Panc1 (cell line): ENCODE results near the gene NATD1. TPM values are rescaled to one million over a fixed set of nuclear protein-coding genes. Genes with fewer than 3 reads are reported as not detected.

Experiments
- ATAC-seq: fragments of 200-7000 bp; cut with Tn5 transposase; 2 replicates; pipeline ENCODE4 v1.9.1; 2020; ENCODE audit warnings: mild to moderate bottlenecking, moderate library complexity
- BruUV-seq: library from RNA; stranded (reverse); fragments of 400-500 nt; replicated peaks from 2 replicates; lab custom pipeline; 2021; lab: Mats Ljungman, UMichigan
- CTCF ChIA-PET: fragments of 300-600 bp; sonication (Branson Sonifier 250); formaldehyde crosslinking; loops from one replicate; lab custom pipeline; 2022; ENCODE audit warnings: antibody characterized with exemption; lab: Charles Lee
- POLR2A ChIA-PET: fragments of 300-600 bp; sonication (Branson Sonifier 250); formaldehyde crosslinking; loops from one replicate; lab custom pipeline; 2022; ENCODE audit warnings: antibody characterized with exemption; lab: Charles Lee
- DNase-seq: peaks from one replicate; pipeline ENCODE4 v3.0.0-alpha.2; 2010; ENCODE audit warnings: low read depth, low spot score
- H3K27ac ChIP-seq: 2 replicates; pipeline ENCODE4 v1.5.1; 2011; ENCODE audit warnings: mild to moderate bottlenecking, low read length, inconsistent platforms
- H3K27me3 ChIP-seq: fragments of 200-500 bp; sonication (Bioruptor generic); 2 replicates; pipeline ENCODE4 v1.6.0; 2014; ENCODE audit warnings: low read length, inconsistent platforms; ENCODE audit not compliant: control insufficient read depth, insufficient read depth
- H3K36me3 ChIP-seq: fragments of 200-500 bp; sonication (Bioruptor generic); 2 replicates; pipeline ENCODE4 v1.5.1; 2014; ENCODE audit warnings: inconsistent platforms, mild to moderate bottlenecking, low read length, moderate library complexity; ENCODE audit not compliant: control insufficient read depth, insufficient read depth
- H3K4me1 ChIP-seq: 2 replicates; pipeline ENCODE4 v1.5.1; 2011; ENCODE audit warnings: inconsistent platforms, mild to moderate bottlenecking, low read length, moderate library complexity; ENCODE audit not compliant: control insufficient read depth, insufficient read depth
- H3K4me3 ChIP-seq, 2 experiments: 2 replicates each; pipeline ENCODE4 v1.5.1; 2011 to 2012; ENCODE audit warnings: low read depth in 2 of 2, low read length in 2 of 2, mild to moderate bottlenecking in 2 of 2, inconsistent platforms in 1 of 2, moderate library complexity in 1 of 2
- H3K9me3 ChIP-seq: fragments of 200-500 bp; sonication (Bioruptor generic); 2 replicates; pipeline ENCODE4 v1.5.1; 2014; ENCODE audit warnings: low read depth, mild to moderate bottlenecking, inconsistent platforms, low read length, moderate library complexity; ENCODE audit not compliant: control insufficient read depth, insufficient read depth
- CTCF ChIP-seq: fragments of 450-650 bp; IDR thresholded peaks from 2 replicates; pipeline ENCODE4 v1.5.1; 2017; ENCODE audit warnings: mild to moderate bottlenecking
- POLR2AphosphoS5 ChIP-seq: IDR thresholded peaks from 2 replicates; pipeline ENCODE4 v1.6.1; 2012; ENCODE audit warnings: mild to moderate bottlenecking, low read depth, low read length, moderate library complexity
- SIN3A ChIP-seq: IDR thresholded peaks from 2 replicates; pipeline ENCODE4 v1.6.1; 2012; ENCODE audit warnings: low read depth, mild to moderate bottlenecking, low read length, moderate library complexity, borderline replicate concordance; ENCODE audit not compliant: insufficient read depth
- TCF7L2 ChIP-seq: IDR thresholded peaks from 2 replicates; pipeline ENCODE4 v1.6.1; 2011; ENCODE audit warnings: mild to moderate bottlenecking, low read depth, low read length, inconsistent platforms
- in situ Hi-C: cut with HindIII; loops from 2 replicates; pipeline ENCODE4 v1.10.0; 2016; ENCODE audit warnings: low sequenced_read_pairs, low pct_unique_long_range_greater_than_20kb
- intact Hi-C: fragments of 100-400 bp; cut with micrococcal nuclease; formaldehyde crosslinking; loops from one replicate; pipeline ENCODE4 v1.10.0; 2022; ENCODE audit not compliant: unreplicated experiment
- total RNA-seq: library from RNA; stranded (reverse); gene quantifications from one replicate; pipeline ENCODE4 v1.2.1, GENCODE V29; 2021; ENCODE audit not compliant: unreplicated experiment
- TF ChIP-seq, protein P1 (sequence below), 2 experiments: IDR thresholded peaks; 2 replicates each; pipeline ENCODE4 v1.6.1; 2011 to 2012; ENCODE audit warnings: low read depth in 2 of 2, control low read depth in 1 of 2, low read length in 1 of 2, mild to moderate bottlenecking in 1 of 2, moderate library complexity in 1 of 2; ENCODE audit not compliant: insufficient read depth in 1 of 2

Gene NATD1
- total RNA-seq, 1 experiment from 2014 or later = 2.8 TPM

DNA sequence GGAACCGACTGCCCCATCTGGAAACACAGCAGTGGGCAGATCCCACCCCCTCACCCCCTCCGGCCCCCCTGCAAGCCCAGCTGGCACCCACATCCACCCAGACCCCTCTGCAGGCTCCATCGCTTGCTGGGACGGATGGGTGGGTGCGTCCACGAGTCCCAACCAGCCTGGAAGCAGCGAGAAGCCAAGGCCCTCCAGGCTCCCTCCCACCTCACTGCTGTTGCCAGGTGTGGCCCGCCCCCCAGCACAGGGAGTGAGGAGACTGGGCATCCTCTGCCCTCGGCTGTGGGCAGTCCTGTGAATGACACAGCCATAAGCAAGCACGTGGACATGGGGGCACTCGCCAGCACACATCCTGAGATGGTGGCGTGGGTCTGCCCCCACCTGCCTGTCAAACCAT is 50.7 kb downstream of the NATD1 start:
- POLR2A ChIA-PET = no interaction called here
- no peaks in the 10 kb centered on the region for H3K27me3 ChIP-seq
- H3K4me3 ChIP-seq = no peak overlapping the region
- TF ChIP-seq TCF7L2 (no peak), SIN3A (no peak)
- TF ChIP-seq, protein P1, sequence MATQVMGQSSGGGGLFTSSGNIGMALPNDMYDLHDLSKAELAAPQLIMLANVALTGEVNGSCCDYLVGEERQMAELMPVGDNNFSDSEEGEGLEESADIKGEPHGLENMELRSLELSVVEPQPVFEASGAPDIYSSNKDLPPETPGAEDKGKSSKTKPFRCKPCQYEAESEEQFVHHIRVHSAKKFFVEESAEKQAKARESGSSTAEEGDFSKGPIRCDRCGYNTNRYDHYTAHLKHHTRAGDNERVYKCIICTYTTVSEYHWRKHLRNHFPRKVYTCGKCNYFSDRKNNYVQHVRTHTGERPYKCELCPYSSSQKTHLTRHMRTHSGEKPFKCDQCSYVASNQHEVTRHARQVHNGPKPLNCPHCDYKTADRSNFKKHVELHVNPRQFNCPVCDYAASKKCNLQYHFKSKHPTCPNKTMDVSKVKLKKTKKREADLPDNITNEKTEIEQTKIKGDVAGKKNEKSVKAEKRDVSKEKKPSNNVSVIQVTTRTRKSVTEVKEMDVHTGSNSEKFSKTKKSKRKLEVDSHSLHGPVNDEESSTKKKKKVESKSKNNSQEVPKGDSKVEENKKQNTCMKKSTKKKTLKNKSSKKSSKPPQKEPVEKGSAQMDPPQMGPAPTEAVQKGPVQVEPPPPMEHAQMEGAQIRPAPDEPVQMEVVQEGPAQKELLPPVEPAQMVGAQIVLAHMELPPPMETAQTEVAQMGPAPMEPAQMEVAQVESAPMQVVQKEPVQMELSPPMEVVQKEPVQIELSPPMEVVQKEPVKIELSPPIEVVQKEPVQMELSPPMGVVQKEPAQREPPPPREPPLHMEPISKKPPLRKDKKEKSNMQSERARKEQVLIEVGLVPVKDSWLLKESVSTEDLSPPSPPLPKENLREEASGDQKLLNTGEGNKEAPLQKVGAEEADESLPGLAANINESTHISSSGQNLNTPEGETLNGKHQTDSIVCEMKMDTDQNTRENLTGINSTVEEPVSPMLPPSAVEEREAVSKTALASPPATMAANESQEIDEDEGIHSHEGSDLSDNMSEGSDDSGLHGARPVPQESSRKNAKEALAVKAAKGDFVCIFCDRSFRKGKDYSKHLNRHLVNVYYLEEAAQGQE (IDR thresholded peaks at IDR 0.05; ENCODE audit: insufficient read depth in 1 of 2, low read depth in 2 of 2, low read length in 1 of 2) = no peak
- in situ Hi-C loops = no loop called here
- no TSS peak for BruUV-seq
- CTCF ChIA-PET = no interaction called here
- H3K4me1 ChIP-seq = no peaks in the 10 kb centered on the region
- no peaks in the 10 kb centered on the region; the same call in none of the 2 replicates for H3K36me3 ChIP-seq
- ATAC-seq = no peak
- DNase-seq = no peak
- H3K27ac ChIP-seq = no peak overlapping the region
- intact Hi-C loops = no loop called here
- H3K9me3 ChIP-seq = no peaks in the 10 kb centered on the region

DNA sequence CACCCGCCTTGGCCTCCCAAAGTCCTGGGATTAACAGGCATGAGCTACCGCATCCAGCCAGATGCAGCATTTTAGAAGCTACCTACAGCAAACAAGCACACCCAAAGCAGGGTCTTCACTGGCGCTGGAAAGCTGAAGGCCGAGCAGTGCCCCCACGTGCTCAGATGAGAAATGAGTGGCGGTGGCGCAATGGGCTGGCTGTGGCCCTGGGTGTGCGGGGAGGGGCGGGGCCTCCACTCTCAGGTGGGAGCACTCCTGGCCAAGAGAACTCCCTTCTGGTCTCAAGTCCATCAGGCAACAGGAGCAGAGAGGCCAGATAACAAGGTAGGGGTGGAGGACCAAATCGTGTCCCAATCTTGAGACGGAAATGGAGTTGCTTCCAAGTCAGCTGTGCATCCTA is 51.3 kb downstream of the NATD1 start:
- ChIA-PET CTCF (no interaction called here), POLR2A (no interaction called here)
- TF ChIP-seq POLR2AphosphoS5 (no peak), SIN3A (no peak), CTCF (no peak), TCF7L2 (no peak)
- TF ChIP-seq, protein P1 (IDR thresholded peaks at IDR 0.05; ENCODE audit: insufficient read depth in 1 of 2, low read depth in 2 of 2, low read length in 1 of 2) = no peak
- no TSS peak for BruUV-seq
- Histone ChIP-seq H3K27me3 (no peaks in the 10 kb centered on the region), H3K4me3 (no peak overlapping the region), H3K27ac (no peak overlapping the region), H3K4me1 (no peaks in the 10 kb centered on the region), H3K36me3 (no peaks in the 10 kb centered on the region; the same call in none of the 2 replicates), H3K9me3 (no peaks in the 10 kb centered on the region)
- ATAC-seq (no peak), DNase-seq (no peak)
- in situ Hi-C loops = no loop called here
- intact Hi-C loops = no loop called here
